Left forelimb (tissue), 1 donor: ENCODE results near the gene CENPX.

Source experiments
- DNase-seq: peaks from one replicate; pipeline ENCODE4 v3.0.0-alpha.2; 2018; ENCODE audit warnings: low spot score

CENPX gene

DNA sequence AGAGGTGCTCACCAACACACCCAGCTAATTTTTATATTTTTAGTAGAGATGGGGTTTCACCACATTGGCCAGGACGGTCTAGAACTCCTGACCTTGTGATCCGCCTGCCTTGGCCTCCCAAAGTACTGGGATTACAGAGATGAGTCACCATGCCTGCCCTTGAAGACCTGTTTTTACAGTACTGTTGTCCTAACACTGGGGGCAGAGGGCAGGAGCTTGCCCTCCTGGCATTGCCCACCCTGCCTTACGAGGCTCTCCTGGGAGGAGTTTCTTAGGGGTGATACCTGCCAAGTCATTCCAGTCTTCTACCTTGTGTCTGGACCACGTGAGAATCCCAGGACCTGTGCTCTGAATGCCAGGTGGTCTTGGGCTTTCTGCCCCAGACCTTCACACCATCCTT lies 42.6 kb downstream of the CENPX start:
- no peak for DNase-seq

DNA sequence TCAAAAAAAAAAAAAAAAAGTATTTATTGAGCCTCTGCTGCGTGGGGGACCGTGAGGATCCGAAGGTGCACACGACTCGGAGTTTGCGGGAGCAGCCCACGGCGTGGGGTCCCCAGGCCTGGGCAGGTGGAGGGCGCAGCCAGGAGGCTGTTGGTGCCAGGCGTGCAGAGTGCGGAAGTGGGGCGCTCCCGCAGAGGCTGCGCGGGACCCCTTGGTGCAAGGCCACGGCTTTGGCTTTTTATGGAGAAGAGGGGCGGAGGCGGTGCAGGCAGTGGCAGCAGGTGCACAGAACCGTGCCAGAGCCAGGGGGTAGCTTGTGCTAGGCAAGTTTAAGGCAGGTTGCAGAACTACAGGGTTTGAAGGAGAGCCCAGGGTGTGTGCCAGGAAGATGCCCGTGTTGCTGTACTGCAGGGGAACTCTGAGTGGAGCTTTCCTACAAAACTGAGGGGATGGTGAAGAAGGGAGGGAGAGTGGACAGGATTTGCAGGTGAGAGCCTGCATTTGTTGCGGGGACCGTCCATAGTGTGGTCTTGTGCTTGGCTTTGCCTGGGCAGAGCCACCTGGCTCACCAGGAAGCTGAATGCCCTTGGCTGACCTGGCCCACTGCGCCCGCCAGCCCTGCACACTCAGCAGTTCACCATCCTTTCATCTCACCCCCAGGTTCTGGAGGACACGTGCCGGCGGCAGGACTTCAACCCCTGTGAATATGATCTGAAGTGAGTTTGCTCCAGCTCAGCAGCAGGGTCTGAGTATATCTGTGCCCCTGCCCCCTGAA lies 44.0 kb downstream of the CENPX start:
- DNase-seq: no peak

- DNase-seq: peak; percentile 96
Measured at GRCh38 chr17:81977211-81977808, 45.4 kb downstream of the CENPX start, which contains the start of gene ASPSCR1. Gene ASPSCR1 (plus strand): TSS chr17:81977629. CDS start chr17:81977647, 18 bp downstream.

DNA sequence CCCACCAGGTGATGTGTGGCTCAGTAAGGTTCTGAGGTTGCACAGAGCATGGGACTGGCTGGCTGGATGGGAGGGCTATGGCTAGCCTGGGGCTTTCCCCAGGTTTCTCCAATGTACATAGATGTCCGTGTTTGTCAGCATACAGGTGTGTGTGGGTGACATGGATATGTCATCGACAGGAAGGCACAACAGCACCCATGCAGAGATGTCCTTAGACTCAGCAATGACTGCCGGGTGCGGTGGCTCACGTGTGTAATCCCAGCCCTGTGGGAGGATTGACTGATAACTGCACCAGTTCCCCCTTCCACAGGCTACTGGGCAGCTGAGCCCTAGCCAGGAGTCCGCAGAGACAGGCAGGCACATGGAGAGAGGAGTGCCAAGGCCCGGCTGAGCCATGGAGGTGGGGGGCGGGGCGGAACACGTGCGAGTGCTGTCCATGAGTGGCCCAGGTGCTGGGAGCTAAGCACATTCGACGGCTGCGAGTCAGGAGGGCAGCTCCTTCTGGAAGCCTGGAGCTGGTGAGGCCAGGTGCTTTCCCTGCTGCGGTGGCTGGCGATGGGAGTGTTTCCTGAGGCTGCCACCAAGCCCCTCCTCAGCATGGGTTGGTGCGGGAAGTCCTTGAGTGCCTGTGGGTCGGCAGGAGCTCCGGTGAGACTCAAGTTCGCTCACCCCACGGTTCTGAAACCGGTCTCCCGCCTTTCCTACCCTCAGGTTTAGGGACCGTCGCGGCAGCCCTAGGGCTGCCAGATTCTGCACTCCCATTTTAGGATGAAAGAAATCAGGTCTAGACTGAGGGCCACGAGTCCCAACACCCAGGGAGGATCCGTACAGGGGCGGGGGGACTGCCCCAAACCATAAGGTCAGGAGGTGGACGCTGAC lies 46.1 kb downstream of the CENPX start:
- no peak for DNase-seq

DNA sequence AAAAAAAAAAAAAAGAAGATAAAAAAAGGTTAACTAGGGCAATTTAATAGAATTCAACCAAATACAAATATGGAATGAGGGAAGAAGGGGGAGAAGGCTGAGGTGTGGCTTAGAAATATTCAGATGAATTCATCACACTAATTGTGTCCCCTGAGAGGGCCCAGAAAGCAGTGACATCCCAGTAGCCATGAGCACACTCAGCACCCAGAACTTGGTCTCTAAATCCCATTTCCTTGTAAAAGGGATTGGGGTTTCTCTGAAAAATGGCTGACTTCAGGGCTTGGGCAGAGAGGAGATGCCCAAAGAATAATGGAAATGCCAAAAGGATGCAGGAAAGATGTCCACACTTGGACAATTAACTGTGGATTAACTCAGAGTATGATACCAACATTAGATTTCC lies 49.2 kb downstream of the CENPX start:
- no peak for DNase-seq

DNA sequence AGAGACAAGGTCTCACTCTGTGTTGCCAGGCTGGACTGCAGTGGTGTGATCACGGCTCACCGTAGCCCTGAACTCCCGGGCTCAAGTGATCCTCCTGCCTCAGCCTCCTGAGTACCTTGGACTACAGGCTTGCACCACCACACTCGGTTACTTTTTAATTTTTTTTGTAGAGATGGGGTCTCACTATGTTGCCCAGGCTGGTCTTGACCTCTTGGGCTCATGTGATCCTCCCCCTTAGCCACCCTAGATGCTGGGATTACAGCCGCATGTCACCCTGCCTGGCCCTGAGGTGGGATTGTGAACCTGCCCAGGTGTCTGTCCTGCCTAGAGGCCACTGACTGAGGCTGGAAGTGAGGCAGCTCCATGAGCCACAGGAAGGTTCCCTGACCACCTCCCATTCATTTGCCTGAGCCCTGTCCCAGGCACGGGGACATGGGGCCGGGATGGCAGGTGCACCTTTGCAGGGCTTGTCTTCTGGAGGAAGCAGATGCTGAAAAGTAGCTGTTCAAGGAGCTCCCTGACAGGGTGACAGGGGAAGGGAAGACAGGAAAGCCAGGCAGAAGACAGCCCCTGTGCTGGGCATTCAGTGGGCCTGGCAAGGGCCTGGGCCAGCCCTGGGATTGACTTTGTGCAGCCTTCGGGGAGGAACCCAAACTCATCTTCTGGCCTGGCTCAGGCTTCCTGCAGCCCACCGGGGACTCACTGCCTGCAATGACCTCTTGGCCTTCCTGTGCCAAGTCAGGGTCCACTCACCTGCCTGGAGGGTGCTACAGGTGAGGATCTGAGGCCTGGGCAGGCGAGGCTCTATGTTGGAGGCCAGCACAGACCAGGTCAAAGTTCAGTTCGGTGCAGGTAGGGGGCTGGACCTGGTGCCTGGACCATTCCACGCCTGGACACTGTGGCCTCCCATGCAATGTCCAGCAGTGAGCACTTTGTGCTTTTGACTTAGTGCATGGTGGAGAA lies 53.5 kb downstream of the CENPX start:
- no peak for DNase-seq
